ENCODE data around the gene LEMD2. TPM values are rescaled to one million over a fixed set of nuclear protein-coding genes. Genes with fewer than 3 reads are reported as not detected.

The LEMD2 gene
- total RNA-seq, 1 experiment from 2014 or later = 43.9 TPM

DNA sequence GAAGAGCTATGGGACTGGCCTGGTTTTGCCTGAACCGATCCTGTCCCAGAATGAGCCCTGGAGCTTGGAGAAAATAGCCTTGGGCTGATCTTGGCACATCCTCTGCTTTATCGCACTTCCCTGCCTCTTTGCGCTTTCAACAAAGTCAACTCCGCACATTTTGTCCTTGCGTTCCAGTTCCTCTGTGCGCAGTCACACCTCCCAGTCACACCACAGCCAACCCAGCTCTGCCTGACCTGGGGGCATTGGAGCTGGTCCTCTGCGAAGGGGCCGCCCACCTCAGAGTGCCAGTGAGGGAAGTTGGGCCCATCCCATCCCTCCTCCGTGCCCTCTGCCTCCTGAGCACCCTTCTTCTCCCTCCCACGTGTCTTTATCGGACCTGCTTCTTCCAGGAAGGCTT, 60.5 kb downstream of the LEMD2 start:
- Histone ChIP-seq H3K4me3 (replicated peaks in 1 of 2; ENCODE audit: low read depth in 1 of 2, low read length in 2 of 2) (no peak overlapping the region), H3K36me3 (ENCODE audit: control insufficient read depth in 1 of 2, insufficient read depth in 2 of 2, low read length in 2 of 2) (no peaks in the 10 kb centered on the region), H3K79me2 (ENCODE audit: insufficient read depth, low read length) (no peaks in the 10 kb centered on the region), H3K9me3 (ENCODE audit: control insufficient read depth in 1 of 2, insufficient read depth in 1 of 2, low read depth in 1 of 2, low read length in 2 of 2) (no peaks in the 10 kb centered on the region), H3K27me3 (ENCODE audit: insufficient read depth, low read length) (peaks cover 9% of the 10 kb centered on the region; the same call in 1 of the 2 replicates), H2AFZ (ENCODE audit: low read depth, low read length, poor library complexity, severe bottlenecking) (no peak overlapping the region), H3K27ac (ENCODE audit: low read depth, low read length) (no peak overlapping the region), H3K4me1 (ENCODE audit: control insufficient read depth in 1 of 2, insufficient read depth in 2 of 2, low read length in 2 of 2) (peaks cover 0 to 10% of the 10 kb centered on the region in 2 experiments; a peak in 2 of 4 replicates), H3K9me2 (ENCODE audit: insufficient read depth) (no peaks in the 10 kb centered on the region), H3K4me2 (ENCODE audit: low read length) (no peak overlapping the region), H4K20me1 (ENCODE audit: insufficient read depth) (no peaks in the 10 kb centered on the region), H3K9ac (ENCODE audit: low read length) (no peak overlapping the region)
- ChIA-PET CTCF (no interaction called here), RAD21 (ENCODE audit: low non-redundant PET in 1 of 2, low total read pairs in 2 of 2, uncharacterized antibody in 2 of 2, unreplicated experiment in 2 of 2) (interaction anchor here in 1 of 2 experiments (0.5 kb wide), 1 partner anchor 13 kb away, joined by 7 read pairs; no protein-coding TSS in a partner anchor), POLR2A (no interaction called here)
- TF ChIP-seq CEBPB (IDR thresholded peaks at IDR 0.05; ENCODE audit: low read depth) (no peak), YY1 (IDR thresholded peaks at IDR 0.05; ENCODE audit: extremely low read depth, insufficient replicate concordance, low read depth, low read length) (no peak), SP1 (IDR thresholded peaks at IDR 0.05; ENCODE audit: low read depth) (no peak), JUND (IDR thresholded peaks at IDR 0.05) (no peak), SRF (IDR thresholded peaks at IDR 0.05; ENCODE audit: low read depth) (no peak), CBX3 (IDR thresholded peaks at IDR 0.05; ENCODE audit: low read depth) (no peak), SIN3A (IDR thresholded peaks at IDR 0.05; ENCODE audit: low read depth) (no peak)
- TF ChIP-seq, protein P1, sequence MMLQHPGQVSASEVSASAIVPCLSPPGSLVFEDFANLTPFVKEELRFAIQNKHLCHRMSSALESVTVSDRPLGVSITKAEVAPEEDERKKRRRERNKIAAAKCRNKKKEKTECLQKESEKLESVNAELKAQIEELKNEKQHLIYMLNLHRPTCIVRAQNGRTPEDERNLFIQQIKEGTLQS (IDR thresholded peaks at IDR 0.05) = no peak
- no TSS peak for BruUV-seq (replicated peaks)
- ATAC-seq (no peak), DNase-seq (ENCODE audit: low read depth, low spot score) (no peak)
- intact Hi-C loops (cut with micrococcal nuclease) = no loop called here

DNA sequence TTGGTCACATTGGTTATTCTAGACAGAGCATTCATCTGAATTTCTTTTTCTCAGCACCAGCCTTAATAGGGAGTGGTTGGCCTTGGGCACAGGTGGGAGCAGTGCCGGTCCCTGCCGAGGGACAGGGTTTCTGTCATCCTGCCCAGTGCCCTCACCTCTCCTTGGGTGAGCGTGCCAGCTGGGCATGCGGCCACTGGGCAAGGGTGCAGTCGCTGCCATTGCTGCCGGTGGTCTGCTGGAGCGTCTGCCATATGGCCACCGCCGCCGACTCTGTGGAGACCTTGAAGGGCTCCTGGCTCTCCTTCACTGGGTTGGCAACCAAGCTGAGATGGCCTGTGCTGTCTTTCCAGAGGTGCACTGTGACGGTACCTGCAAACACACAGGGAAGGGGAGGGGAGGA, 61.0 kb downstream of the LEMD2 start:
- ChIA-PET RAD21 (ENCODE audit: low non-redundant PET in 1 of 2, low total read pairs in 2 of 2, uncharacterized antibody in 2 of 2, unreplicated experiment in 2 of 2) (interaction anchor here in 1 of 2 experiments (0.5 kb wide), 1 partner anchor 13 kb away, joined by 7 read pairs; no protein-coding TSS in a partner anchor), POLR2A (no interaction called here), CTCF (no interaction called here)
- no peaks in the 10 kb centered on the region for H4K20me1 ChIP-seq (ENCODE audit: insufficient read depth)
- H3K4me1 ChIP-seq (ENCODE audit: control insufficient read depth in 1 of 2, insufficient read depth in 2 of 2, low read length in 2 of 2) = peaks cover 0 to 6% of the 10 kb centered on the region in 2 experiments; a peak in 2 of 4 replicates
- H3K79me2 ChIP-seq (ENCODE audit: insufficient read depth, low read length) = no peaks in the 10 kb centered on the region
- no peaks in the 10 kb centered on the region for H3K9me3 ChIP-seq (ENCODE audit: control insufficient read depth in 1 of 2, insufficient read depth in 1 of 2, low read depth in 1 of 2, low read length in 2 of 2)
- BruUV-seq (replicated peaks) = no TSS peak
- no peak overlapping the region for H3K9ac ChIP-seq (ENCODE audit: low read length)
- H3K9me2 ChIP-seq (ENCODE audit: insufficient read depth) = no peaks in the 10 kb centered on the region
- H2AFZ ChIP-seq (ENCODE audit: low read depth, low read length, poor library complexity, severe bottlenecking) = no peak overlapping the region
- H3K4me2 ChIP-seq (ENCODE audit: low read length) = no peak overlapping the region
- H3K36me3 ChIP-seq (ENCODE audit: control insufficient read depth in 1 of 2, insufficient read depth in 2 of 2, low read length in 2 of 2) = no peaks in the 10 kb centered on the region
- DNase-seq (ENCODE audit: low read depth, low spot score) = no peak
- no peak overlapping the region for H3K27ac ChIP-seq (ENCODE audit: low read depth, low read length)
- no peak overlapping the region for H3K4me3 ChIP-seq (replicated peaks in 1 of 2; ENCODE audit: low read depth in 1 of 2, low read length in 2 of 2)
- ATAC-seq = no peak
- intact Hi-C loops (cut with micrococcal nuclease) = no loop called here
- peaks cover 14% of the 10 kb centered on the region; the same call in 1 of the 2 replicates for H3K27me3 ChIP-seq (ENCODE audit: insufficient read depth, low read length)
- TF ChIP-seq POLR2A (IDR thresholded peaks at IDR 0.05; ENCODE audit: borderline replicate concordance, extremely low read depth, insufficient read depth, insufficient read length) (no peak), POLR2AphosphoS5 (IDR thresholded peaks at IDR 0.05; ENCODE audit: low read depth, low read length) (no peak), CEBPB (IDR thresholded peaks at IDR 0.05; ENCODE audit: low read depth) (no peak), ZFX (IDR thresholded peaks at IDR 0.05) (no peak), CBX3 (IDR thresholded peaks at IDR 0.05; ENCODE audit: low read depth) (no peak), RAD21 (IDR thresholded peaks at IDR 0.05; ENCODE audit: low read depth) (no peak), YY1 (IDR thresholded peaks at IDR 0.05; ENCODE audit: extremely low read depth, insufficient replicate concordance, low read depth, low read length) (no peak), ELF1 (IDR thresholded peaks at IDR 0.05; ENCODE audit: borderline replicate concordance, low read depth) (no peak), ZNF274 (IDR thresholded peaks at IDR 0.05; ENCODE audit: low read depth, low read length) (no peak), EZH2 (IDR thresholded peaks at IDR 0.05) (no peak), SRF (IDR thresholded peaks at IDR 0.05; ENCODE audit: low read depth) (no peak)
- TF ChIP-seq, protein P2, sequence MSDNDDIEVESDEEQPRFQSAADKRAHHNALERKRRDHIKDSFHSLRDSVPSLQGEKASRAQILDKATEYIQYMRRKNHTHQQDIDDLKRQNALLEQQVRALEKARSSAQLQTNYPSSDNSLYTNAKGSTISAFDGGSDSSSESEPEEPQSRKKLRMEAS (IDR thresholded peaks at IDR 0.05) = no peak
- TF ChIP-seq, protein P1 (IDR thresholded peaks at IDR 0.05) = no peak
- TF ChIP-seq, protein P3, sequence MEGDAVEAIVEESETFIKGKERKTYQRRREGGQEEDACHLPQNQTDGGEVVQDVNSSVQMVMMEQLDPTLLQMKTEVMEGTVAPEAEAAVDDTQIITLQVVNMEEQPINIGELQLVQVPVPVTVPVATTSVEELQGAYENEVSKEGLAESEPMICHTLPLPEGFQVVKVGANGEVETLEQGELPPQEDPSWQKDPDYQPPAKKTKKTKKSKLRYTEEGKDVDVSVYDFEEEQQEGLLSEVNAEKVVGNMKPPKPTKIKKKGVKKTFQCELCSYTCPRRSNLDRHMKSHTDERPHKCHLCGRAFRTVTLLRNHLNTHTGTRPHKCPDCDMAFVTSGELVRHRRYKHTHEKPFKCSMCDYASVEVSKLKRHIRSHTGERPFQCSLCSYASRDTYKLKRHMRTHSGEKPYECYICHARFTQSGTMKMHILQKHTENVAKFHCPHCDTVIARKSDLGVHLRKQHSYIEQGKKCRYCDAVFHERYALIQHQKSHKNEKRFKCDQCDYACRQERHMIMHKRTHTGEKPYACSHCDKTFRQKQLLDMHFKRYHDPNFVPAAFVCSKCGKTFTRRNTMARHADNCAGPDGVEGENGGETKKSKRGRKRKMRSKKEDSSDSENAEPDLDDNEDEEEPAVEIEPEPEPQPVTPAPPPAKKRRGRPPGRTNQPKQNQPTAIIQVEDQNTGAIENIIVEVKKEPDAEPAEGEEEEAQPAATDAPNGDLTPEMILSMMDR (IDR thresholded peaks at IDR 0.05 in 2 of 3, conservative IDR thresholded peaks at IDR 0.05 in 1 of 3; ENCODE audit: borderline replicate concordance in 1 of 3, insufficient read depth in 1 of 3, low read depth in 2 of 3, low read length in 2 of 3) = no peak
